H1 (cell line): Measurements from ENCODE around the gene SCGB3A1. TPM values are rescaled to one million over a fixed set of nuclear protein-coding genes. Genes with fewer than 3 reads are reported as not detected.

ENCODE experiments used
- CTCF ChIA-PET: fragments of 300-600 bp; sonication (Branson Sonifier 250); formaldehyde crosslinking; loops from one replicate; lab custom pipeline; 2021; ENCODE audit not compliant: partially characterized antibody; lab: Charles Lee
- POLR2A ChIA-PET: fragments of 300-600 bp; sonication (Branson Sonifier 250); formaldehyde crosslinking; loops from one replicate; lab custom pipeline; 2021; ENCODE audit warnings: inconsistent platforms; ENCODE audit not compliant: partially characterized antibody; lab: Charles Lee
- DNase-seq, 2 experiments: peaks; one replicate each; pipeline versions ENCODE4 v3.0.0 to v3.0.0-alpha.2; 2010 to 2022; ENCODE audit warnings: low spot score in 2 of 2, low read depth in 1 of 2, mixed read lengths in 1 of 2
- FAIRE-seq: peaks from 2 replicates; lab custom pipeline; 2011; peaks lifted over from hg19 to GRCh38; lab: Jason Lieb, UNC
- H2AFZ ChIP-seq: 2 replicates; pipeline ENCODE4 v1.8.1; 2012; ENCODE audit warnings: low read length, inconsistent platforms
- H2AK5ac ChIP-seq: 2 replicates; pipeline ENCODE4 v1.6.1; 2013; ENCODE audit warnings: low read depth, low read length
- H2BK120ac ChIP-seq: replicated peaks from 2 replicates; pipeline ENCODE3; 2013; ENCODE audit warnings: low read depth, low read length, inconsistent platforms
- H2BK12ac ChIP-seq: 2 replicates; pipeline ENCODE4 v1.6.1; 2013; ENCODE audit warnings: low read depth, low read length
- H2BK15ac ChIP-seq: 2 replicates; pipeline ENCODE4 v1.6.1; 2013; ENCODE audit warnings: low read length
- H2BK20ac ChIP-seq: 2 replicates; pipeline ENCODE4 v1.6.1; 2013; ENCODE audit warnings: low read length
- H2BK5ac ChIP-seq: 2 replicates; pipeline ENCODE4 v1.6.1; 2013; ENCODE audit warnings: low read depth, low read length
- H3K14ac ChIP-seq: 2 replicates; pipeline ENCODE4 v1.6.1; 2013; ENCODE audit warnings: inconsistent platforms; ENCODE audit not compliant: insufficient read length
- H3K18ac ChIP-seq: 2 replicates; pipeline ENCODE4 v1.6.1; 2013; ENCODE audit warnings: low read length; ENCODE audit errors: extremely low read depth
- H3K23ac ChIP-seq: 2 replicates; pipeline ENCODE4 v1.6.1; 2013; ENCODE audit warnings: inconsistent platforms; ENCODE audit not compliant: insufficient read length
- H3K23me2 ChIP-seq: 2 replicates; pipeline ENCODE4 v1.6.1; 2013; ENCODE audit warnings: low read depth, low read length
- H3K27ac ChIP-seq: 2 replicates; pipeline ENCODE4 v1.6.1; 2011; ENCODE audit warnings: low read depth, low read length, inconsistent platforms
- H3K27me3 ChIP-seq, 4 experiments: replicated peaks in 1 of 4; 1 replicate in 1 of 4; 2 replicates in 3 of 4; pipeline versions ENCODE4 v1.6.1 to v1.8.1; 2011 to 2013; ENCODE audit warnings: low read length in 3 of 4, mild to moderate bottlenecking in 3 of 4, inconsistent platforms in 2 of 4, mixed read lengths in 2 of 4, moderate library complexity in 1 of 4; ENCODE audit not compliant: control insufficient read depth in 3 of 4, insufficient read depth in 3 of 4; ENCODE audit errors: extremely low read depth in 1 of 4
- H3K36me3 ChIP-seq, 4 experiments: 2 replicates each; pipeline versions ENCODE4 v1.6.1 to v1.8.1; 2011 to 2013; ENCODE audit warnings: mild to moderate bottlenecking in 4 of 4, low read length in 3 of 4, moderate library complexity in 2 of 4, control low read depth in 1 of 4, inconsistent platforms in 1 of 4; ENCODE audit not compliant: insufficient read depth in 4 of 4, control insufficient read depth in 2 of 4
- H3K4ac ChIP-seq: replicated peaks from 2 replicates; pipeline ENCODE3; 2013; ENCODE audit warnings: low read length, low read depth, mixed read lengths, inconsistent platforms; ENCODE audit not compliant: insufficient read length
- H3K4me1 ChIP-seq, 4 experiments: replicated peaks in 1 of 4; 1 replicate in 1 of 4; 2 replicates in 3 of 4; pipeline versions ENCODE4 v1.6.1 to v1.8.1; 2011 to 2013; ENCODE audit warnings: low read length in 3 of 4, inconsistent platforms in 2 of 4, mixed read lengths in 1 of 4; ENCODE audit not compliant: insufficient read depth in 4 of 4, control insufficient read depth in 3 of 4
- H3K4me2 ChIP-seq, 2 experiments: 2 replicates each; pipeline versions ENCODE4 v1.6.1 to v1.8.1; 2011 to 2013; ENCODE audit warnings: low read depth in 2 of 2, low read length in 2 of 2, control low read depth in 1 of 2, inconsistent platforms in 1 of 2, mild to moderate bottlenecking in 1 of 2; ENCODE audit not compliant: insufficient read depth in 1 of 2
- H3K4me3 ChIP-seq, 4 experiments: fragments of 200-600, 300-600 bp in 1 of 4; sonication (generic), shearing (Covaris generic), sonication (Bioruptor Twin) in 1 of 4; 2 replicates each; pipeline versions ENCODE4 v1.5.1 to v1.8.1; 2011 to 2016; ENCODE audit warnings: low read length in 4 of 4, low read depth in 3 of 4, control low read depth in 2 of 4, inconsistent platforms in 2 of 4, mild to moderate bottlenecking in 2 of 4, mixed read lengths in 1 of 4, moderate library complexity in 1 of 4; ENCODE audit not compliant: insufficient read depth in 2 of 4; ENCODE audit errors: extremely low read depth in 1 of 4
- H3K56ac ChIP-seq: replicated peaks from 2 replicates; pipeline ENCODE3; 2013; ENCODE audit warnings: low read depth, mild to moderate bottlenecking, mixed read lengths, low read length, inconsistent platforms; ENCODE audit not compliant: insufficient read length
- H3K79me1 ChIP-seq: 2 replicates; pipeline ENCODE4 v1.6.1; 2013; ENCODE audit warnings: low read depth, low read length, control low read depth
- H3K79me2 ChIP-seq, 2 experiments: 2 replicates each; pipeline versions ENCODE4 v1.6.1 to v1.8.1; 2012 to 2013; ENCODE audit warnings: low read length in 2 of 2, mild to moderate bottlenecking in 2 of 2, inconsistent platforms in 1 of 2; ENCODE audit not compliant: insufficient read depth in 2 of 2, control insufficient read depth in 1 of 2
- H3K9ac ChIP-seq, 4 experiments: replicated peaks in 1 of 4; 1 replicate in 1 of 4; 2 replicates in 3 of 4; pipeline versions ENCODE4 v1.6.1 to v1.8.1; 2011 to 2013; ENCODE audit warnings: low read depth in 3 of 4, low read length in 3 of 4, control low read depth in 2 of 4, mild to moderate bottlenecking in 2 of 4, moderate library complexity in 2 of 4, inconsistent platforms in 1 of 4; ENCODE audit errors: extremely low read depth in 1 of 4
- H3K9me3 ChIP-seq, 2 experiments: 2 replicates each; pipeline versions ENCODE4 v1.6.1 to v1.8.1; 2012 to 2013; ENCODE audit warnings: mild to moderate bottlenecking in 2 of 2, moderate library complexity in 2 of 2, control low read depth in 1 of 2, inconsistent platforms in 1 of 2, low read depth in 1 of 2, low read length in 1 of 2, mixed read lengths in 1 of 2; ENCODE audit not compliant: insufficient read depth in 2 of 2
- H4K20me1 ChIP-seq, 2 experiments: replicated peaks in 1 of 2; 2 replicates each; pipeline versions ENCODE3 to v1.8.1; 2011 to 2013; ENCODE audit warnings: inconsistent platforms in 2 of 2, low read length in 2 of 2, mild to moderate bottlenecking in 1 of 2; ENCODE audit not compliant: insufficient read depth in 2 of 2, control insufficient read depth in 1 of 2
- H4K5ac ChIP-seq: 2 replicates; pipeline ENCODE4 v1.6.1; 2013; ENCODE audit warnings: low read length, low read depth, mixed read lengths, inconsistent platforms; ENCODE audit not compliant: insufficient read length
- H4K8ac ChIP-seq: 2 replicates; pipeline ENCODE4 v1.8.0; 2013; ENCODE audit warnings: mild to moderate bottlenecking, moderate library complexity, low read length, inconsistent platforms; ENCODE audit not compliant: insufficient read depth; ENCODE audit errors: extremely low read depth
- H4K91ac ChIP-seq: replicated peaks from 2 replicates; pipeline ENCODE3; 2013; ENCODE audit warnings: low read length, mixed read lengths, inconsistent platforms; ENCODE audit not compliant: insufficient read length
- ASH2L ChIP-seq: fragments of 200-600, 300-600 bp; sonication (generic); IDR thresholded peaks from one replicate; pipeline ENCODE4 v1.7.1; 2017; ENCODE audit warnings: low read length
- ATF2 ChIP-seq: IDR thresholded peaks from 2 replicates; pipeline ENCODE4 v1.6.1; 2012; ENCODE audit warnings: low read length, inconsistent platforms
- BRCA1 ChIP-seq: IDR thresholded peaks from 2 replicates; pipeline ENCODE4 v1.6.1; 2012; ENCODE audit warnings: low read depth, low read length, improper control_type of control experiment
- KDM4A ChIP-seq: IDR thresholded peaks from one replicate; pipeline ENCODE4 v1.7.1; 2012; ENCODE audit warnings: low read depth, mild to moderate bottlenecking, moderate library complexity, low read length, inconsistent platforms; ENCODE audit not compliant: severe bottlenecking
- MAFK ChIP-seq: IDR thresholded peaks from 2 replicates; pipeline ENCODE4 v1.6.1; 2012; ENCODE audit warnings: low read depth, mild to moderate bottlenecking, improper control_type of control experiment, low read length
- NRF1 ChIP-seq: IDR thresholded peaks from 2 replicates; pipeline ENCODE4 v1.6.1; 2011; ENCODE audit warnings: mild to moderate bottlenecking, low read depth, low read length, improper control_type of control experiment
- POU5F1 ChIP-seq: IDR thresholded peaks from 2 replicates; pipeline ENCODE4 v1.6.1; 2011; ENCODE audit warnings: low read depth, mild to moderate bottlenecking, low read length, moderate library complexity
- RBBP5 ChIP-seq: IDR thresholded peaks from 2 replicates; pipeline ENCODE4 v1.7.1; 2012; ENCODE audit warnings: low read depth, mild to moderate bottlenecking, inconsistent platforms, low read length, moderate library complexity, borderline replicate concordance
- SIRT6 ChIP-seq: IDR thresholded peaks from one replicate; pipeline ENCODE4 v1.7.1; 2012; ENCODE audit warnings: low read length, inconsistent platforms
- TEAD4 ChIP-seq: IDR thresholded peaks from 2 replicates; pipeline ENCODE4 v1.6.1; 2012; ENCODE audit warnings: low read depth, low read length, inconsistent platforms, mixed read lengths
- WGBS, 2 experiments: shearing (Covaris generic) in 1 of 2; methylation state at CpG; one replicate each; pipeline versions ENCODE4 v1.1.6 to v1.1.7; 2013 to 2015; ENCODE audit warnings: low lambda C conversion rate in 2 of 2, mixed read lengths in 2 of 2, inconsistent platforms in 1 of 2, low coverage in 1 of 2, missing lambda C conversion rate in 1 of 2; ENCODE audit not compliant: insufficient replicate concordance in 2 of 2, insufficient coverage in 1 of 2, insufficient read length in 1 of 2; ENCODE audit errors: extremely low coverage in 1 of 2, missing lambda C conversion rate in 1 of 2; 5-methylcytosine and 5-hydroxymethylcytosine counted together
- polyA plus RNA-seq, 7 experiments: library from polyadenylated mRNA; depleted of rRNA in 3 of 7; stranded (reverse) in 5 of 7; unstranded in 2 of 7; fragments of >200 nt in 5 of 7; fragments of 200-250 nt in 2 of 7; gene quantifications; 1 replicate in 5 of 7; 2 replicates in 1 of 7; 4 replicates in 1 of 7; pipeline versions ENCODE4 v1.2.1 to v1.2.3, GENCODE V29; 2011 to 2013; ENCODE audit warnings: missing spikeins in 2 of 7, mixed read lengths in 2 of 7
- total RNA-seq: library from RNA; stranded (reverse); fragmentation: NEBNext Ultra II Directional; extraction: Animal tissue kit (Norgen Biotek cat#: 25700); gene quantifications from 2 replicates; pipeline ENCODE4 v1.2.1, GENCODE V29; 2021

The SCGB3A1 gene
- total and polyA plus RNA-seq, 2 of the 8 experiments (the other 6 are each of a cell fraction or from before 2014, with no cell fraction given) = 0.20 TPM; not detected in 1

GRCh38 chr5:180596115-180596667 is 4.9 kb upstream of the SCGB3A1 start:
- Histone ChIP-seq H4K5ac (no peak overlapping the region), H3K56ac (no peak overlapping the region), H3K4me3 (no peak overlapping the region), H3K27ac (no peak overlapping the region), H2BK120ac (no peak overlapping the region), H2BK15ac (no peak overlapping the region), H3K18ac (no peak overlapping the region), H2BK20ac (no peak overlapping the region), H4K20me1 (peaks cover 0 to 2% of the 10 kb centered on the region in 2 experiments), H3K4me1 (peaks cover 0 to 2% (median under 1%) of the 10 kb centered on the region in 4 experiments; a peak in 4 of 7 replicates), H3K4ac (no peak overlapping the region), H3K23me2 (peaks cover 9% of the 10 kb centered on the region; the same call in 1 of the 2 replicates), H3K14ac (no peak overlapping the region), H2BK12ac (no peak overlapping the region), H3K79me1 (no peaks in the 10 kb centered on the region), H2AFZ (no peak overlapping the region), H3K9me3 (no peaks in the 10 kb centered on the region), H3K4me2 (no peak overlapping the region), H3K79me2 (no peaks in the 10 kb centered on the region), H3K9ac (no peak overlapping the region), H2AK5ac (no peak overlapping the region), H4K8ac (no peak overlapping the region), H3K36me3 (no peaks in the 10 kb centered on the region), H4K91ac (no peak overlapping the region), H2BK5ac (no peak overlapping the region), H3K27me3 (peaks cover 7 to 21% (median 16%) of the 10 kb centered on the region in 4 experiments; a peak in 6 of 7 replicates), H3K23ac (no peak overlapping the region)
- DNase-seq (no peak), FAIRE-seq (no peak)
- POLR2A ChIA-PET = interaction anchor here (1.2 to 1.5 kb wide), 2 partner anchors 23 to 50 kb away, joined by 3 read pairs; no protein-coding TSS in a partner anchor
- 96% methylated on average over 12 of the region's 12 CpGs; no CpG with 5 or more reads in 1 of the 2 experiments for WGBS, 2 experiments
- no peak for TF ChIP-seq MAFK
- no peak for TF ChIP-seq NRF1
- TF ChIP-seq BRCA1 = no peak
- TF ChIP-seq ASH2L = no peak
- no peak for TF ChIP-seq ATF2
- no peak for TF ChIP-seq POU5F1
- no peak for TF ChIP-seq SIRT6
- no peak for TF ChIP-seq TEAD4
- TF ChIP-seq KDM4A = no peak
- TF ChIP-seq RBBP5 = no peak
- CTCF ChIA-PET = interaction anchor here (1.8 to 2.4 kb wide), 2 partner anchors 10 to 23 kb away, joined by 5 to 14 read pairs; no protein-coding TSS in a partner anchor
